Heart right ventricle (tissue), 16 donors: Measurements from ENCODE around the gene ZNF761. TPM values are rescaled to one million over a fixed set of nuclear protein-coding genes. Genes with fewer than 3 reads are reported as not detected.
"Not testable (repeated sequence)": the region's sequence is repeated elsewhere in the genome, so short reads cannot be mapped to it uniquely, and the experiment has no call there.

Source experiments
- ATAC-seq, 8 donors: fragments of 200-7000 bp; cut with Tn5 transposase; one replicate each; pipeline ENCODE4 v1.9.1; 2020; ENCODE audit warnings: mild to moderate bottlenecking in 8 of 8, moderate library complexity in 8 of 8, moderate number of reproducible peaks in 1 of 8
- DNase-seq, 2 donors: peaks; one replicate each; pipeline ENCODE4 v3.0.0-alpha.2; 2020
- H3K27ac ChIP-seq, 10 donors: fragments of 200-600 bp; sonication (generic) in 2 of 10; one replicate each; pipeline versions ENCODE4 v1.5.0 to v1.8.0; 2020 to 2022; ENCODE audit warnings: mild to moderate bottlenecking in 3 of 10
- H3K27me3 ChIP-seq, 7 donors: fragments of 200-600 bp; one replicate each; pipeline ENCODE4 v1.8.0; 2021 to 2022; ENCODE audit warnings: mild to moderate bottlenecking in 2 of 7
- H3K36me3 ChIP-seq, 9 donors: fragments of 200-600 bp; sonication (generic) in 1 of 9; one replicate each; pipeline versions ENCODE4 v1.5.0 to v1.8.0; 2020 to 2022; ENCODE audit warnings: mild to moderate bottlenecking in 2 of 9
- H3K4me1 ChIP-seq, 9 donors: fragments of 200-600 bp; sonication (generic) in 1 of 9; one replicate each; pipeline versions ENCODE4 v1.5.0 to v1.8.0; 2020 to 2022; ENCODE audit warnings: mild to moderate bottlenecking in 4 of 9
- H3K4me3 ChIP-seq, 10 donors: fragments of 200-600 bp; sonication (generic) in 2 of 10; one replicate each; pipeline versions ENCODE4 v1.5.0 to v1.8.0; 2020 to 2022; ENCODE audit warnings: mild to moderate bottlenecking in 7 of 10, moderate library complexity in 2 of 10
- H3K9me3 ChIP-seq, 11 donors: fragments of 200-600 bp in 10 of 11; sonication (generic) in 2 of 11; one replicate each; pipeline versions ENCODE4 v1.5.0 to v1.8.0; 2013 to 2022; ENCODE audit warnings: mild to moderate bottlenecking in 2 of 11, control low read depth in 1 of 11, moderate library complexity in 1 of 11
- CTCF ChIP-seq, 9 donors: fragments of 200-600 bp; sonication (generic) in 2 of 9; IDR thresholded peaks; one replicate each; pipeline versions ENCODE4 v1.5.0 to v1.8.0; 2021 to 2022; ENCODE audit warnings: antibody characterized with exemption in 9 of 9, mild to moderate bottlenecking in 5 of 9, moderate library complexity in 1 of 9
- WGBS, 2 donors: extraction: QIAGEN DNeasy Blood & Tissue Kit; methylation state at CpG; one replicate each; pipeline ENCODE4 v1.1.7; 2013; ENCODE audit warnings: inconsistent platforms in 1 of 2; 5-methylcytosine and 5-hydroxymethylcytosine counted together
- intact Hi-C, 10 donors: fragments of 100-400 bp; cut with DNase I; formaldehyde crosslinking; loops; one replicate each; pipeline versions ENCODE4 v1.11.1 to v1.14.2; 2022
- polyA plus RNA-seq, 2 donors: library from polyadenylated mRNA; stranded (reverse); fragments of 200-250 nt; gene quantifications; one replicate each; pipeline ENCODE4 v1.2.3, GENCODE V29; 2013
- total RNA-seq, 10 donors: library from RNA; stranded (reverse); fragmentation: NEBNext Ultra II Directional in 3 of 10; extraction: Animal tissue kit (Norgen Biotek cat#: 25700) in 3 of 10; gene quantifications; one replicate each; pipeline versions ENCODE4 v1.2.1 to v1.2.4, GENCODE V29; 2021 to 2023
- donor health status: Arrhythmogenic right ventricular cardiomyopathy.
- donor health status: ischemic (EF 13 %, LVEDD 7.1; RV severe dilation, severe dysfunction).
- donor health status: healthy with polysubstance abuse.
- donor health status: DM: no; HTN: yes; CAD: no.
- donor health status: DM: no; HTN: no; CAD: no.
- donor health status: ischemic (EF 25% LVEDD 6.9; RV normal size, moderate dysfunction).
- donor health status: ischemic (EF 25% LVEDD 5.7; RV mildly dilated, moderate dysfunction).
- donor health status: healthy.
- donor health status: DM: yes; HTN: yes; CAD: no.
- donor health status: Ischemic cardiomyopathy.
- donor health status: ischemic (EF 35%, LVEDD 5.7; RV mildly dilated, moderate dysfunction).
- donor health status: nonischemic (EF 11% LVEDD 7.7; RV severe dilation, severe dysfunction).
- donor health status: DM: yes; HTN: yes; CAD: no.
- donor health status: PGD.
- donor health status: ischemic (EF 29% LVEDD 5.4; RV normal size, mild dysfunction).
- donor health status: nonischemic (EF 23%, LVEDD 6.1; RV moderate dilation, normal function).

Gene ZNF761
- total and polyA plus RNA-seq, 12 donors: 2.4 to 6.9 (median 3.4) TPM

- not testable (repeated sequence) for H3K9me3 ChIP-seq, DNase-seq, H3K36me3 ChIP-seq, H3K4me1 ChIP-seq
- intact Hi-C loops: loop anchor here in 4 of 10 donors (10.0 kb wide), 5 partner anchors 69 to 299 kb away; partner anchors contain the start of gene ZNF761 (in 1 of the 4)
- Histone ChIP-seq H3K27ac (peak overlapping the region in 2 of 10 donors; percentile 3 to 70), H3K27me3 (peaks cover 0 to 28% (median 7%) of the 10 kb centered on the region in 7 donors), H3K4me3 (peak overlapping the region in 4 of 10 donors; percentile 15 to 51 (median 34))
- TF ChIP-seq CTCF (IDR thresholded peaks at IDR 0.05): peak in 2 of 9 donors; percentile 14 to 33
- ATAC-seq: peak; percentile 72 to 88 (median 82)
- 2 to 7% methylated on average over 7 to 10 of the region's 14 CpGs for WGBS, 2 donors
These were observed 72.0 kb downstream of the ZNF761 start for GRCh38 chr19:53503671-53504364.

- H3K27ac ChIP-seq: peak overlapping the region in 2 of 10 donors; percentile 3 to 70
These were observed 72.5 kb downstream of the ZNF761 start for GRCh38 chr19:53504365-53504703.

GRCh38 chr19:53504885-53505284 is 73.1 kb downstream of the ZNF761 start:
- H3K27me3 ChIP-seq: peaks cover 0 to 27% (median 7%) of the 10 kb centered on the region in 7 donors
- 32 to 46% methylated on average over 7 of the region's 7 CpGs for WGBS, 2 donors
- DNase-seq (no peak), ATAC-seq (peak in 2 of 8 donors; percentile 24 to 45)
- H3K9me3 ChIP-seq: no peaks in the 10 kb centered on the region
- no peak for TF ChIP-seq CTCF (IDR thresholded peaks at IDR 0.05)
- peak overlapping the region in 2 of 10 donors; percentile 3 to 70 for H3K27ac ChIP-seq
- H3K36me3 ChIP-seq: no peaks in the 10 kb centered on the region
- peaks cover 0 to 8% (median 7%) of the 10 kb centered on the region in 9 donors for H3K4me1 ChIP-seq
- intact Hi-C loops: loop anchor here in 5 of 10 donors (5.0 to 10.0 kb wide), 6 partner anchors 70 to 300 kb away; partner anchors contain the start of gene ZNF761 (in 2 of the 5)
- peak overlapping the region in 8 of 10 donors; percentile 8 to 51 (median 40) for H3K4me3 ChIP-seq

More at GRCh38 chr19:53504365-53504703, 72.5 kb downstream of the ZNF761 start:
- Histone ChIP-seq H3K27me3 (peaks cover 0 to 30% (median 7%) of the 10 kb centered on the region in 7 donors), H3K4me3 (peak overlapping the region in 8 of 10 donors; percentile 8 to 51 (median 40))
- ATAC-seq: peak in 7 of 8 donors; percentile 50 to 93 (median 85)
- H3K36me3 ChIP-seq, DNase-seq, H3K4me1 ChIP-seq, H3K9me3 ChIP-seq: not testable (repeated sequence)
- intact Hi-C loops: loop anchor here in 4 of 10 donors (10.0 kb wide), 5 partner anchors 70 to 300 kb away; partner anchors contain the start of gene ZNF761 (in 1 of the 4)
- WGBS, 2 donors: 14 to 15% methylated on average over 12 to 13 of the region's 13 CpGs
- peak in 5 of 9 donors; percentile 14 to 39 (median 31) for TF ChIP-seq CTCF (IDR thresholded peaks at IDR 0.05)

- Histone ChIP-seq H3K4me1 (peaks cover 0 to 10% (median 7%) of the 10 kb centered on the region in 9 donors), H3K36me3 (no peaks in the 10 kb centered on the region), H3K4me3 (no peak overlapping the region), H3K27ac (no peak overlapping the region), H3K9me3 (no peaks in the 10 kb centered on the region), H3K27me3 (peaks cover 0 to 27% (median 7%) of the 10 kb centered on the region in 7 donors)
- no peak for TF ChIP-seq CTCF (IDR thresholded peaks at IDR 0.05)
- DNase-seq (no peak), ATAC-seq (no peak)
- WGBS, 2 donors: 63 to 73% methylated on average over 8 of the region's 8 CpGs
- intact Hi-C loops: loop anchor here in 5 of 10 donors (5.0 to 10.0 kb wide), 6 partner anchors 72 to 302 kb away; partner anchors contain the start of gene ZNF761 (in 2 of the 5)
These were observed 74.9 kb downstream of the ZNF761 start for GRCh38 chr19:53506728-53507127.

Other genes with a start within 250 kb of the ZNF761 start
- 1 to 10 TPM in 7 of 10 donors, under 1 TPM in 3; 0.75 to 3.3 (median 1.2) TPM for gene ZNF665, start 238.6 kb upstream of the ZNF761 start, total RNA-seq
- 1 to 10 TPM; 1.5 to 1.6 TPM for gene ZNF665, start 238.6 kb upstream of the ZNF761 start, polyA plus RNA-seq
- 10 to 100 TPM; 16.9 to 28.0 (median 22.5) TPM for gene ZNF677, start 177.1 kb upstream of the ZNF761 start, total RNA-seq
- 10 to 100 TPM in 1 of 2 donors, 1 to 10 TPM in 1; 7.9 to 14.3 TPM for gene ZNF677, start 177.1 kb upstream of the ZNF761 start, polyA plus RNA-seq
- gene VN1R2, start 173.7 kb upstream of the ZNF761 start, total RNA-seq: not detected
- gene VN1R2, start 173.7 kb upstream of the ZNF761 start, polyA plus RNA-seq: not detected
- gene VN1R4, start 164.3 kb upstream of the ZNF761 start, total RNA-seq: not detected
- gene VN1R4, start 164.3 kb upstream of the ZNF761 start, polyA plus RNA-seq: not detected
- 1 to 10 TPM; 2.7 to 4.9 (median 3.8) TPM for gene ZNF845, start 98.2 kb upstream of the ZNF761 start, total RNA-seq
- 1 to 10 TPM; 1.3 to 2.2 TPM for gene ZNF845, start 98.2 kb upstream of the ZNF761 start, polyA plus RNA-seq
- 1 to 10 TPM; 2.1 to 4.8 (median 3.7) TPM for gene ZNF525, start 66.3 kb upstream of the ZNF761 start, total RNA-seq
- gene ZNF525, start 66.3 kb upstream of the ZNF761 start, polyA plus RNA-seq: 1 to 10 TPM; 2.1 to 3.3 TPM
- 1 to 10 TPM; 2.6 to 5.4 (median 4.1) TPM for gene ZNF765, start 36.8 kb upstream of the ZNF761 start, total RNA-seq
- 1 to 10 TPM; 2.4 to 3.4 TPM for gene ZNF765, start 36.8 kb upstream of the ZNF761 start, polyA plus RNA-seq
- gene ZNF813, start 35.7 kb downstream of the ZNF761 start, total RNA-seq: 1 to 10 TPM in 6 of 10 donors, under 1 TPM in 4; 0.68 to 1.8 (median 1.4) TPM
- gene ZNF813, start 35.7 kb downstream of the ZNF761 start, polyA plus RNA-seq: under 1 TPM; 0.61 to 0.88 TPM
- gene ZNF331, start 106.2 kb downstream of the ZNF761 start, total RNA-seq: 10 to 100 TPM; 10.4 to 21.9 (median 14.4) TPM
- gene ZNF331, start 106.2 kb downstream of the ZNF761 start, polyA plus RNA-seq: 10 to 100 TPM in 1 of 2 donors, 1 to 10 TPM in 1; 5.1 to 19.9 TPM
- gene DPRX, start 200.0 kb downstream of the ZNF761 start, total RNA-seq: not detected
- gene DPRX, start 200.0 kb downstream of the ZNF761 start, polyA plus RNA-seq: under 1 TPM; 0.52 to 0.59 TPM